HepG2 (cell line): Measurements from ENCODE around the gene MNAT1. TPM values are rescaled to one million over a fixed set of nuclear protein-coding genes. Genes with fewer than 3 reads are reported as not detected.

Experiments used
- ATAC-seq: fragments of 200-7000 bp; cut with Tn5 transposase; 3 replicates; pipeline ENCODE4 v1.9.1; 2020; ENCODE audit warnings: mild to moderate bottlenecking, moderate library complexity
- BruUV-seq: library from RNA; stranded (reverse); fragments of 400-500 nt; replicated peaks from 2 replicates; lab custom pipeline; 2021; lab: Mats Ljungman, UMichigan
- CTCF ChIA-PET: fragments of 300-600 bp; formaldehyde crosslinking; extraction: SDS; loops from one replicate; lab custom pipeline; 2021; ENCODE audit warnings: low total read pairs, inconsistent platforms, low intra/inter-chr PET ratio; lab: Yijun Ruan, JAX
- POLR2A ChIA-PET: fragments of 350-600 bp; sonication (Branson Sonifier 250); formaldehyde crosslinking; loops from one replicate; lab custom pipeline; 2020; ENCODE audit warnings: antibody characterized with exemption, inconsistent platforms; lab: Yijun Ruan, JAX
- DNase-seq: peaks from one replicate; pipeline ENCODE4 v3.0.0-alpha.2; 2015; ENCODE audit warnings: low spot score
- FAIRE-seq: peaks from 3 replicates; lab custom pipeline; 2011; peaks lifted over from hg19 to GRCh38; lab: Jason Lieb, UNC
- H2AFZ ChIP-seq: one replicate; pipeline ENCODE4 v1.6.1; 2011; ENCODE audit warnings: low read length, inconsistent platforms
- H3K27ac ChIP-seq: fragments of 300-600 bp; 3 replicates; pipeline ENCODE4 v1.8.0; 2011; ENCODE audit warnings: mixed run types, mild to moderate bottlenecking, mixed read lengths, low read length, inconsistent platforms; ENCODE audit not compliant: insufficient read depth; ENCODE audit errors: extremely low read length
- H3K27me3 ChIP-seq, 2 experiments: fragments of 200-600 bp in 1 of 2; 2 replicates in 1 of 2; 3 replicates in 1 of 2; pipeline versions ENCODE4 v1.6.0 to v1.8.0; 2011; ENCODE audit warnings: low read length in 2 of 2, mild to moderate bottlenecking in 2 of 2, moderate library complexity in 2 of 2, inconsistent platforms in 1 of 2; ENCODE audit not compliant: insufficient read depth in 2 of 2, control insufficient read depth in 1 of 2
- H3K36me3 ChIP-seq, 2 experiments: fragments of 200-600 bp in 1 of 2; replicated peaks in 1 of 2; 2 replicates in 1 of 2; 3 replicates in 1 of 2; pipeline versions ENCODE4 v1.5.1 to v1.8.0; 2011; ENCODE audit warnings: low read length in 2 of 2, inconsistent platforms in 1 of 2; ENCODE audit not compliant: insufficient read depth in 2 of 2, control insufficient read depth in 1 of 2
- H3K4me1 ChIP-seq: 2 replicates; pipeline ENCODE4 v1.5.1; 2012; ENCODE audit warnings: low read length, inconsistent platforms; ENCODE audit not compliant: insufficient read depth
- H3K4me2 ChIP-seq: 2 replicates; pipeline ENCODE4 v1.6.0; 2011; ENCODE audit warnings: low read depth, low read length, inconsistent platforms
- H3K4me3 ChIP-seq, 3 experiments: fragments of 200-600 bp in 1 of 3; sonication (generic), shearing (Covaris generic) in 1 of 3; replicated peaks in 1 of 3; 2 replicates each; pipeline ENCODE4 v1.5.1; 2011 to 2016; ENCODE audit warnings: low read length in 3 of 3, inconsistent platforms in 2 of 3, low read depth in 2 of 3, mild to moderate bottlenecking in 2 of 3, control low read depth in 1 of 3, mixed read lengths in 1 of 3; ENCODE audit not compliant: insufficient read depth in 1 of 3
- H3K79me2 ChIP-seq: one replicate; pipeline ENCODE4 v1.6.1; 2011; ENCODE audit warnings: low read length, inconsistent platforms; ENCODE audit not compliant: insufficient read depth
- H3K9ac ChIP-seq: 2 replicates; pipeline ENCODE4 v1.6.0; 2011; ENCODE audit warnings: mild to moderate bottlenecking, low read depth, low read length, inconsistent platforms; ENCODE audit not compliant: insufficient read depth
- H3K9me3 ChIP-seq: 2 replicates; pipeline ENCODE4 v1.5.1; 2012; ENCODE audit warnings: mild to moderate bottlenecking, low read length
- H4K20me1 ChIP-seq: 2 replicates; pipeline ENCODE4 v1.6.0; 2011; ENCODE audit warnings: inconsistent platforms, mild to moderate bottlenecking, low read length, moderate library complexity; ENCODE audit not compliant: insufficient read depth
- ZNF607 ChIP-seq: sonication (generic); formaldehyde crosslinking; IDR thresholded peaks from 2 replicates; pipeline ENCODE4 v1.5.1; 2020; ENCODE audit warnings: missing genetic modification reagents, mild to moderate bottlenecking, borderline replicate concordance
- WGBS: methylation state at CpG from one replicate; pipeline ENCODE4 v1.1.6; 2017; ENCODE audit warnings: low lambda C conversion rate; 5-methylcytosine and 5-hydroxymethylcytosine counted together
- in situ Hi-C: cut with HindIII; loops from 2 replicates; pipeline ENCODE4 v1.10.0; 2017; ENCODE audit warnings: low pct_unique_long_range_greater_than_20kb; ENCODE audit not compliant: extremely low pct_ligation_motif_present
- intact Hi-C: fragments of 100-400 bp; cut with micrococcal nuclease; formaldehyde crosslinking; loops from one replicate; pipeline ENCODE4 v1.10.0; 2022; ENCODE audit not compliant: unreplicated experiment
- polyA plus RNA-seq, 8 experiments: library from polyadenylated mRNA; depleted of rRNA in 3 of 8; stranded (reverse) in 7 of 8; unstranded in 1 of 8; fragments of >200 nt; fragmentation: Illumina TruSeq in 4 of 8; extraction: Trizol in 4 of 8; gene quantifications; 2 replicates each; pipeline versions ENCODE4 v1.2.1 to v1.2.3, GENCODE V29; 2011 to 2016; ENCODE audit warnings: low read depth in 4 of 8, missing spikeins in 1 of 8, mixed read lengths in 1 of 8; ENCODE audit not compliant: insufficient read depth in 1 of 8
- total RNA-seq, 5 experiments: library from RNA; depleted of rRNA; stranded (reverse); fragments of >200 nt; fragmentation: Illumina TruSeq; extraction: Trizol; gene quantifications; 2 replicates each; pipeline ENCODE4 v1.2.3, GENCODE V29; 2016; ENCODE audit warnings: low read depth in 1 of 5
- TF ChIP-seq, protein P1 (sequence below): sonication (generic); formaldehyde crosslinking; IDR thresholded peaks from 2 replicates; pipeline ENCODE4 v1.8.1; 2022; ENCODE audit warnings: mild to moderate bottlenecking, missing genetic modification reagents
- TF ChIP-seq, protein P2 (sequence below): sonication (generic); formaldehyde crosslinking; IDR thresholded peaks from 2 replicates; pipeline ENCODE4 v1.5.1; 2020; ENCODE audit warnings: mild to moderate bottlenecking, missing genetic modification reagents, borderline replicate concordance

Gene MNAT1
- total and polyA plus RNA-seq, 2 of the 13 experiments (the other 11 are each of a cell fraction or from before 2014, with no cell fraction given) = 49.2 to 94.8 TPM

GRCh38 chr14:60925286-60925685, 190.7 kb downstream of the MNAT1 start:
- no peak for ATAC-seq

More at GRCh38 chr14:60925286-60925685, 190.7 kb downstream of the MNAT1 start:
- BruUV-seq = no TSS peak
- H4K20me1 ChIP-seq = no peaks in the 10 kb centered on the region
- ChIA-PET CTCF (no interaction called here), POLR2A (no interaction called here)
- no peak overlapping the region for H3K4me2 ChIP-seq
- in situ Hi-C loops = no loop called here
- DNase-seq (no peak), FAIRE-seq (no peak)
- 97% methylated on average over 1 of the region's 1 CpG for WGBS
- TF ChIP-seq, protein P1, sequence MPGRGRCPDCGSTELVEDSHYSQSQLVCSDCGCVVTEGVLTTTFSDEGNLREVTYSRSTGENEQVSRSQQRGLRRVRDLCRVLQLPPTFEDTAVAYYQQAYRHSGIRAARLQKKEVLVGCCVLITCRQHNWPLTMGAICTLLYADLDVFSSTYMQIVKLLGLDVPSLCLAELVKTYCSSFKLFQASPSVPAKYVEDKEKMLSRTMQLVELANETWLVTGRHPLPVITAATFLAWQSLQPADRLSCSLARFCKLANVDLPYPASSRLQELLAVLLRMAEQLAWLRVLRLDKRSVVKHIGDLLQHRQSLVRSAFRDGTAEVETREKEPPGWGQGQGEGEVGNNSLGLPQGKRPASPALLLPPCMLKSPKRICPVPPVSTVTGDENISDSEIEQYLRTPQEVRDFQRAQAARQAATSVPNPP (CRISPR knock-in tag) = no peak
- TF ChIP-seq, protein P2, sequence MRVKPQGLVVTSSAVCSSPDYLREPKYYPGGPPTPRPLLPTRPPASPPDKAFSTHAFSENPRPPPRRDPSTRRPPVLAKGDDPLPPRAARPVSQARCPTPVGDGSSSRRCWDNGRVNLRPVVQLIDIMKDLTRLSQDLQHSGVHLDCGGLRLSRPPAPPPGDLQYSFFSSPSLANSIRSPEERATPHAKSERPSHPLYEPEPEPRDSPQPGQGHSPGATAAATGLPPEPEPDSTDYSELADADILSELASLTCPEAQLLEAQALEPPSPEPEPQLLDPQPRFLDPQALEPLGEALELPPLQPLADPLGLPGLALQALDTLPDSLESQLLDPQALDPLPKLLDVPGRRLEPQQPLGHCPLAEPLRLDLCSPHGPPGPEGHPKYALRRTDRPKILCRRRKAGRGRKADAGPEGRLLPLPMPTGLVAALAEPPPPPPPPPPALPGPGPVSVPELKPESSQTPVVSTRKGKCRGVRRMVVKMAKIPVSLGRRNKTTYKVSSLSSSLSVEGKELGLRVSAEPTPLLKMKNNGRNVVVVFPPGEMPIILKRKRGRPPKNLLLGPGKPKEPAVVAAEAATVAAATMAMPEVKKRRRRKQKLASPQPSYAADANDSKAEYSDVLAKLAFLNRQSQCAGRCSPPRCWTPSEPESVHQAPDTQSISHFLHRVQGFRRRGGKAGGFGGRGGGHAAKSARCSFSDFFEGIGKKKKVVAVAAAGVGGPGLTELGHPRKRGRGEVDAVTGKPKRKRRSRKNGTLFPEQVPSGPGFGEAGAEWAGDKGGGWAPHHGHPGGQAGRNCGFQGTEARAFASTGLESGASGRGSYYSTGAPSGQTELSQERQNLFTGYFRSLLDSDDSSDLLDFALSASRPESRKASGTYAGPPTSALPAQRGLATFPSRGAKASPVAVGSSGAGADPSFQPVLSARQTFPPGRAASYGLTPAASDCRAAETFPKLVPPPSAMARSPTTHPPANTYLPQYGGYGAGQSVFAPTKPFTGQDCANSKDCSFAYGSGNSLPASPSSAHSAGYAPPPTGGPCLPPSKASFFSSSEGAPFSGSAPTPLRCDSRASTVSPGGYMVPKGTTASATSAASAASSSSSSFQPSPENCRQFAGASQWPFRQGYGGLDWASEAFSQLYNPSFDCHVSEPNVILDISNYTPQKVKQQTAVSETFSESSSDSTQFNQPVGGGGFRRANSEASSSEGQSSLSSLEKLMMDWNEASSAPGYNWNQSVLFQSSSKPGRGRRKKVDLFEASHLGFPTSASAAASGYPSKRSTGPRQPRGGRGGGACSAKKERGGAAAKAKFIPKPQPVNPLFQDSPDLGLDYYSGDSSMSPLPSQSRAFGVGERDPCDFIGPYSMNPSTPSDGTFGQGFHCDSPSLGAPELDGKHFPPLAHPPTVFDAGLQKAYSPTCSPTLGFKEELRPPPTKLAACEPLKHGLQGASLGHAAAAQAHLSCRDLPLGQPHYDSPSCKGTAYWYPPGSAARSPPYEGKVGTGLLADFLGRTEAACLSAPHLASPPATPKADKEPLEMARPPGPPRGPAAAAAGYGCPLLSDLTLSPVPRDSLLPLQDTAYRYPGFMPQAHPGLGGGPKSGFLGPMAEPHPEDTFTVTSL (CRISPR knock-in tag) = no peak
- TF ChIP-seq ZNF607 (CRISPR knock-in tag) = no peak
- no peak overlapping the region for H3K27ac ChIP-seq
- H3K4me3 ChIP-seq = no peak overlapping the region
- H2AFZ ChIP-seq = no peak overlapping the region
- H3K79me2 ChIP-seq = no peaks in the 10 kb centered on the region
- intact Hi-C loops = no loop called here
- no peaks in the 10 kb centered on the region for H3K9me3 ChIP-seq
- no peaks in the 10 kb centered on the region for H3K36me3 ChIP-seq
- H3K27me3 ChIP-seq = no peaks in the 10 kb centered on the region; a peak in 1 of 5 replicates
- no peak overlapping the region for H3K9ac ChIP-seq
- H3K4me1 ChIP-seq = no peaks in the 10 kb centered on the region
